Measurements from ENCODE around the gene WNT3. TPM values are rescaled to one million over a fixed set of nuclear protein-coding genes. Genes with fewer than 3 reads are reported as not detected.

The WNT3 gene
- total and polyA plus RNA-seq, 7 experiments from 2014 or later = 0.07 to 0.24 TPM; not detected in 5

DNA sequence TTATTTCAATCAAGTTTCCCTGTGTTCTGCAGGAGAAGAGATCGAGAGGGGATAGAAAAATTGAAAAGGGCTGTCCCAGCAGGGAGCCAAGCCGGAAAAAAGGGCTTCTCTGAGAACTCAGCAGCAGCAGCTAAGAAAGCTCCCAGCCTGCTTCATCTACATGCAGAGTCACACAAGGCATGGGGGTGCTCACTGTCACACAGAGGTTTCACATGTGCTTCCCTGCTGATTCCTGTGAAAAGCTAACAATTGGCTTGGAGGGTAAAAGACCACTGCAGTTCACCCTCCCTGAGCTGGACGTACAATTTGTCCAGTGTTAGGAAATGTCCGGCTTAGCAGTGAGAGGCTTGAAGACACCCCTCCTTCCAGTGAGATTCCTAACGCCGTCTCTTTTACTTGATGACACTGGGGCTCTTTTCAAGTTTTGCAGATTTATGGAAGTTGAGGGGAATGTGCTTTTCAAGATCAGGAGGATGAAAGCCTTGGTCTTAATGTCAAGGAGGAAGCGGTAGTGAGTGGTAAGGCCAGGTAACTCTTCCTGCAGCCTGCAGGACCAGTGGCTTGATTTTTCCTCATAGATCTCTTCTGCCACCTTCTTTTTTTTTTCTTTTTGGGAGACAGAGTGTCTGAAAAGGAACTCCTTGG lies 85.6 kb downstream of the WNT3 start:
- CTCF ChIA-PET = interaction anchor here (0.8 kb wide), 1 partner anchor 162 kb away, joined by 7 read pairs; no protein-coding TSS in a partner anchor

GRCh38 chr17:46732160-46732559 lies 86.3 kb downstream of the WNT3 start:
- Histone ChIP-seq H3K36me3 (ENCODE audit: control insufficient read depth in 2 of 3, insufficient read depth in 3 of 3, low read length in 3 of 3) (peaks cover 0 to 26% (median 3%) of the 10 kb centered on the region in 3 experiments), H3K27ac (ENCODE audit: low read depth, low read length) (no peak overlapping the region), H3K4me3 (ENCODE audit: low read length) (no peak overlapping the region), H3K9me3 (ENCODE audit: control insufficient read depth in 2 of 3, low read length in 3 of 3) (no peaks in the 10 kb centered on the region), H3K4me1 (ENCODE audit: control insufficient read depth in 2 of 2, insufficient read depth in 2 of 2, low read length in 2 of 2) (no peaks in the 10 kb centered on the region), H3K27me3 (ENCODE audit: control insufficient read depth in 2 of 2, insufficient read depth in 2 of 2, low read length in 2 of 2) (no peaks in the 10 kb centered on the region)
- intact Hi-C loops (cut with micrococcal nuclease) = no loop called here
- POLR2A ChIA-PET = interaction anchor here (0.6 kb wide), 1 partner anchor 524 kb away, joined by 4 read pairs; no protein-coding TSS in a partner anchor
- H3K9me3 Mint-ChIP-seq = no peaks in the 10 kb centered on the region
- no peak overlapping the region for H3K4me3 Mint-ChIP-seq
- peaks cover 0 to 2% (median 0%) of the 10 kb centered on the region in 7 donors for H3K4me1 Mint-ChIP-seq
- DNase-seq (no peak), ATAC-seq (no peak)
- H3K27ac Mint-ChIP-seq = no peak overlapping the region
- no peaks in the 10 kb centered on the region for H3K27me3 Mint-ChIP-seq
- CTCF ChIA-PET = interaction anchor here (0.8 kb wide), 1 partner anchor 163 kb away, joined by 7 read pairs; no protein-coding TSS in a partner anchor
- peaks cover 0 to 51% (median 11%) of the 10 kb centered on the region in 5 donors for H3K36me3 Mint-ChIP-seq

More for the DNA sequence above, 85.6 kb downstream of the WNT3 start:
- Histone ChIP-seq H3K4me3 (ENCODE audit: low read length) (no peak overlapping the region), H3K4me1 (ENCODE audit: control insufficient read depth in 2 of 2, insufficient read depth in 2 of 2, low read length in 2 of 2) (no peaks in the 10 kb centered on the region), H3K36me3 (ENCODE audit: control insufficient read depth in 2 of 3, insufficient read depth in 3 of 3, low read length in 3 of 3) (peaks cover 0 to 21% (median 3%) of the 10 kb centered on the region in 3 experiments), H3K27me3 (ENCODE audit: control insufficient read depth in 2 of 2, insufficient read depth in 2 of 2, low read length in 2 of 2) (no peaks in the 10 kb centered on the region), H3K9me3 (ENCODE audit: control insufficient read depth in 2 of 3, low read length in 3 of 3) (no peaks in the 10 kb centered on the region), H3K27ac (ENCODE audit: low read depth, low read length) (no peak overlapping the region)
- Mint-ChIP-seq H3K4me3 (no peak overlapping the region), H3K9me3 (no peaks in the 10 kb centered on the region), H3K27ac (no peak overlapping the region), H3K4me1 (peaks cover 0 to 2% (median 0%) of the 10 kb centered on the region in 7 donors), H3K27me3 (no peaks in the 10 kb centered on the region), H3K36me3 (peaks cover 0 to 50% (median 10%) of the 10 kb centered on the region in 5 donors)
- DNase-seq = no peak
- intact Hi-C loops (cut with micrococcal nuclease) = no loop called here
- ATAC-seq = no peak
- POLR2A ChIA-PET = no interaction called here

- H3K4me3 Mint-ChIP-seq = no peak overlapping the region
- ChIA-PET POLR2A (no interaction called here), CTCF (no interaction called here)
- no peaks in the 10 kb centered on the region for H3K9me3 ChIP-seq (ENCODE audit: control insufficient read depth in 2 of 3, low read length in 3 of 3)
- intact Hi-C loops (cut with micrococcal nuclease) = no loop called here
- H3K36me3 Mint-ChIP-seq = peaks cover 6 to 55% (median 14%) of the 10 kb centered on the region in 5 donors
- no peaks in the 10 kb centered on the region for H3K9me3 Mint-ChIP-seq
- DNase-seq (no peak), ATAC-seq (no peak)
- H3K4me3 ChIP-seq (ENCODE audit: low read length) = no peak overlapping the region
- no peak overlapping the region for H3K27ac ChIP-seq (ENCODE audit: low read depth, low read length)
- no peak overlapping the region for H3K27ac Mint-ChIP-seq
- no peaks in the 10 kb centered on the region for H3K27me3 Mint-ChIP-seq
- peaks cover 0 to 33% (median 3%) of the 10 kb centered on the region in 3 experiments for H3K36me3 ChIP-seq (ENCODE audit: control insufficient read depth in 2 of 3, insufficient read depth in 3 of 3, low read length in 3 of 3)
- no peaks in the 10 kb centered on the region for H3K27me3 ChIP-seq (ENCODE audit: control insufficient read depth in 2 of 2, insufficient read depth in 2 of 2, low read length in 2 of 2)
- no peaks in the 10 kb centered on the region for H3K4me1 ChIP-seq (ENCODE audit: control insufficient read depth in 2 of 2, insufficient read depth in 2 of 2, low read length in 2 of 2)
- peaks cover 0 to 2% (median 0%) of the 10 kb centered on the region in 7 donors for H3K4me1 Mint-ChIP-seq
Measured at GRCh38 chr17:46730679-46731078, 87.8 kb downstream of the WNT3 start.

DNA sequence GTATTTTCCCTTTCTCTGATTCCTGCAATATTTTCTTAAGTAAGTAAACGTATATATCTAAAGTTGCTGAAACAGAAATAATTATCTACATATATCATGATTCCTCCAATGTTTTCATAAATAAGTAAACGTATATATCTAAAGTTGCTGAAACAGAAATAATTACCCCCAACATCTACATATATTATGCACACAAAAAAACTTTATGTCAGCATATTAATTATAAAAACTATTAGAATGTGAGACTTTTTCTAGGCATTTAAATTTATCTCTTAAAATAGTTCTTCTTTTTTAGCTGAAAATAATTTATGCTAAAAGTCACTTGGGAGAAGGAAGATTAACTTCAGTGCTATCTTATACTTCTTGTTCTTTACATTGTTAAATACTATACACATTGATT lies 88.5 kb downstream of the WNT3 start:
- H3K27ac ChIP-seq (ENCODE audit: low read depth, low read length) = no peak overlapping the region
- Mint-ChIP-seq H3K27ac (no peak overlapping the region), H3K4me3 (no peak overlapping the region), H3K36me3 (peaks cover 6 to 52% (median 16%) of the 10 kb centered on the region in 5 donors), H3K27me3 (no peaks in the 10 kb centered on the region), H3K9me3 (no peaks in the 10 kb centered on the region), H3K4me1 (peaks cover 0 to 2% (median 0%) of the 10 kb centered on the region in 7 donors)
- DNase-seq (no peak), ATAC-seq (no peak)
- H3K4me3 ChIP-seq (ENCODE audit: low read length) = no peak overlapping the region
- peaks cover 0 to 33% (median 3%) of the 10 kb centered on the region in 3 experiments for H3K36me3 ChIP-seq (ENCODE audit: control insufficient read depth in 2 of 3, insufficient read depth in 3 of 3, low read length in 3 of 3)
- H3K9me3 ChIP-seq (ENCODE audit: control insufficient read depth in 2 of 3, low read length in 3 of 3) = no peaks in the 10 kb centered on the region
- no peaks in the 10 kb centered on the region for H3K27me3 ChIP-seq (ENCODE audit: control insufficient read depth in 2 of 2, insufficient read depth in 2 of 2, low read length in 2 of 2)
- POLR2A ChIA-PET = no interaction called here
- CTCF ChIA-PET = no interaction called here
- intact Hi-C loops (cut with micrococcal nuclease) = no loop called here
- H3K4me1 ChIP-seq (ENCODE audit: control insufficient read depth in 2 of 2, insufficient read depth in 2 of 2, low read length in 2 of 2) = no peaks in the 10 kb centered on the region

DNA sequence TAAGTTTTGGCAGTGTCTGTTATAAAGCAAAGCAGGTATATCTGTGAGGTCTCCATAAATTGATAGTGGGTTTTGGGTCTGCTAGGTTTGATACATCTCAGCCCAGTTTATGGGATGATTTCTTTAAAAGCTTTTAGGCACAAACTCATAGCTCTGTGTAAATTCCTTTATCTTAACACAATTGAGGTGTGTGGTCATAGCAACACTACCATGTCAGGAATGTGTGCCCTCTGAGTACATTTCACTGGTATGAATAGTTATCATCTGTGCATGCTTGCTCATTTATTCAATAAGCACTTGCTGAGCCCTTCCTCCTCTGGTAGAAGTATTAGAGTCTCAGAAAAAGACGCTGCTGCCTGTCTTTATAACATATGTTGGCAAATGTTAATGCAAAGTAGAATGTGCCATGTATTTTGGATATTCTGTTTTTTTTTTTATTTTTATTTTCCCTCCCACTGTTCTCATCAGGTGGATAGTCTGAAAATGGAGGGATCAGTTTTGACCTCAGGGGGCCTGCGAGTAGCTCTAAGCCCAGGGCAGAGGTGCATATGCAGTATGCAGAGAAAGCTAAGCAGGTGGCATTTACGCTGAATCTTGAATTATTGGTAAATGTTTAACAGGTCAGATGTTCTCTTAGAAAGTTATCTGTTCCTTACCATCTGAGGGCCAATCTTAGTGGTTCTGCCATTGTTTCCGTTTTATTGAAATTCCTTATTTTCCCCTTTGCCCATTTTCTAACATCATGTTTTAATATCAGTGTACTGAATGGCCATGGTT lies 90.7 kb downstream of the WNT3 start:
- no peaks in the 10 kb centered on the region for H3K27me3 Mint-ChIP-seq
- H3K9me3 Mint-ChIP-seq = no peaks in the 10 kb centered on the region

DNA sequence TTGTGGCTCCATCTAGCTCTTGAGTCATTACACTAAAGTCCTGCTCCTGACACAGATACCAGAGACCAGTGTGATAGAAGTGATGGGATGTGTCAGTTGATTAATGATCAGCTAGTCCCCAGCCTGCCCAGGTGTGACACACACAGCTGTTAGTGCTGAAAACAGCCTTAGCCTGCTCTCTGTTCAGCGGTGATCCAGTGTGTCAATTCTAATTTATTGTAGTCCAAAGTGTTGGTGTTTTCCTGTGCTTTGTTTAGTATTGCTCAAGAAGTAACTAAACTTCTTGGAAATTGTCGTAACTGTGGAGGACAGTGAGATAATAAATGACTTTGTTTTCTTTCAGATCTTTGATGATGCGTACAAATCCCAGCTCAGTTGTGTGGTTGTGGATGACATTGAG lies 92.3 kb downstream of the WNT3 start:
- Mint-ChIP-seq H3K27ac (no peak overlapping the region), H3K9me3 (no peaks in the 10 kb centered on the region), H3K36me3 (peaks cover 7 to 56% (median 16%) of the 10 kb centered on the region in 5 donors), H3K4me3 (no peak overlapping the region), H3K4me1 (peaks cover 0 to 9% (median 0%) of the 10 kb centered on the region in 7 donors), H3K27me3 (no peaks in the 10 kb centered on the region)
- intact Hi-C loops (cut with micrococcal nuclease) = no loop called here
- Histone ChIP-seq H3K27me3 (ENCODE audit: control insufficient read depth in 2 of 2, insufficient read depth in 2 of 2, low read length in 2 of 2) (no peaks in the 10 kb centered on the region), H3K27ac (ENCODE audit: low read depth, low read length) (no peak overlapping the region), H3K4me3 (ENCODE audit: low read length) (no peak overlapping the region), H3K36me3 (ENCODE audit: control insufficient read depth in 2 of 3, insufficient read depth in 3 of 3, low read length in 3 of 3) (peaks cover 0 to 23% (median 3%) of the 10 kb centered on the region in 3 experiments), H3K4me1 (ENCODE audit: control insufficient read depth in 2 of 2, insufficient read depth in 2 of 2, low read length in 2 of 2) (no peaks in the 10 kb centered on the region), H3K9me3 (ENCODE audit: control insufficient read depth in 2 of 3, low read length in 3 of 3) (no peaks in the 10 kb centered on the region)
- ATAC-seq (no peak), DNase-seq (no peak)
- POLR2A ChIA-PET = no interaction called here
- CTCF ChIA-PET = no interaction called here

More for the DNA sequence above, 90.7 kb downstream of the WNT3 start:
- POLR2A ChIA-PET = no interaction called here
- Mint-ChIP-seq H3K36me3 (peaks cover 12 to 57% (median 16%) of the 10 kb centered on the region in 5 donors), H3K27ac (no peak overlapping the region), H3K4me3 (no peak overlapping the region), H3K4me1 (peaks cover 0 to 9% (median 0%) of the 10 kb centered on the region in 7 donors)
- Histone ChIP-seq H3K27ac (ENCODE audit: low read depth, low read length) (no peak overlapping the region), H3K4me1 (ENCODE audit: control insufficient read depth in 2 of 2, insufficient read depth in 2 of 2, low read length in 2 of 2) (no peaks in the 10 kb centered on the region), H3K36me3 (ENCODE audit: control insufficient read depth in 2 of 3, insufficient read depth in 3 of 3, low read length in 3 of 3) (peaks cover 0 to 26% (median 3%) of the 10 kb centered on the region in 3 experiments), H3K4me3 (ENCODE audit: low read length) (no peak overlapping the region), H3K9me3 (ENCODE audit: control insufficient read depth in 2 of 3, low read length in 3 of 3) (no peaks in the 10 kb centered on the region), H3K27me3 (ENCODE audit: control insufficient read depth in 2 of 2, insufficient read depth in 2 of 2, low read length in 2 of 2) (no peaks in the 10 kb centered on the region)
- intact Hi-C loops (cut with micrococcal nuclease) = no loop called here
- no peak for ATAC-seq
- no peak for DNase-seq
- CTCF ChIA-PET = no interaction called here

Measured in naive thymus-derived CD4-positive, alpha-beta T cell (primary cell).